Activated naive CD8-positive, alpha-beta T cell treated with anti-CD3 and anti-CD28 coated beads for 36 hours (primary cell): ENCODE results near the gene NRIP1. TPM values are rescaled to one million over a fixed set of nuclear protein-coding genes. Genes with fewer than 3 reads are reported as not detected.

Experiments used
- DNase-seq: peaks from one replicate; pipeline ENCODE4 v3.0.0; 2021
- H3K27ac Mint-ChIP-seq: one replicate; pipeline ENCODE4 v1.8.0; 2022; ENCODE audit warnings: mild to moderate bottlenecking, moderate library complexity, mixed read lengths
- H3K27me3 Mint-ChIP-seq: one replicate; pipeline ENCODE4 v1.8.0; 2022; ENCODE audit warnings: mild to moderate bottlenecking, mixed read lengths
- H3K36me3 Mint-ChIP-seq: one replicate; pipeline ENCODE4 v1.8.0; 2021; ENCODE audit warnings: mild to moderate bottlenecking, mixed read lengths
- H3K4me1 Mint-ChIP-seq: one replicate; pipeline ENCODE4 v1.8.0; 2021; ENCODE audit warnings: mixed read lengths
- H3K4me3 Mint-ChIP-seq: one replicate; pipeline ENCODE4 v1.8.0; 2022; ENCODE audit warnings: mild to moderate bottlenecking, moderate library complexity, mixed read lengths
- H3K9me3 Mint-ChIP-seq: one replicate; pipeline ENCODE4 v1.8.0; 2022; ENCODE audit warnings: mixed read lengths
- total RNA-seq, 2 experiments: library from RNA; stranded (reverse); gene quantifications; one replicate each; pipeline ENCODE4 v1.2.3, GENCODE V29; 2021

Gene NRIP1, protein sequence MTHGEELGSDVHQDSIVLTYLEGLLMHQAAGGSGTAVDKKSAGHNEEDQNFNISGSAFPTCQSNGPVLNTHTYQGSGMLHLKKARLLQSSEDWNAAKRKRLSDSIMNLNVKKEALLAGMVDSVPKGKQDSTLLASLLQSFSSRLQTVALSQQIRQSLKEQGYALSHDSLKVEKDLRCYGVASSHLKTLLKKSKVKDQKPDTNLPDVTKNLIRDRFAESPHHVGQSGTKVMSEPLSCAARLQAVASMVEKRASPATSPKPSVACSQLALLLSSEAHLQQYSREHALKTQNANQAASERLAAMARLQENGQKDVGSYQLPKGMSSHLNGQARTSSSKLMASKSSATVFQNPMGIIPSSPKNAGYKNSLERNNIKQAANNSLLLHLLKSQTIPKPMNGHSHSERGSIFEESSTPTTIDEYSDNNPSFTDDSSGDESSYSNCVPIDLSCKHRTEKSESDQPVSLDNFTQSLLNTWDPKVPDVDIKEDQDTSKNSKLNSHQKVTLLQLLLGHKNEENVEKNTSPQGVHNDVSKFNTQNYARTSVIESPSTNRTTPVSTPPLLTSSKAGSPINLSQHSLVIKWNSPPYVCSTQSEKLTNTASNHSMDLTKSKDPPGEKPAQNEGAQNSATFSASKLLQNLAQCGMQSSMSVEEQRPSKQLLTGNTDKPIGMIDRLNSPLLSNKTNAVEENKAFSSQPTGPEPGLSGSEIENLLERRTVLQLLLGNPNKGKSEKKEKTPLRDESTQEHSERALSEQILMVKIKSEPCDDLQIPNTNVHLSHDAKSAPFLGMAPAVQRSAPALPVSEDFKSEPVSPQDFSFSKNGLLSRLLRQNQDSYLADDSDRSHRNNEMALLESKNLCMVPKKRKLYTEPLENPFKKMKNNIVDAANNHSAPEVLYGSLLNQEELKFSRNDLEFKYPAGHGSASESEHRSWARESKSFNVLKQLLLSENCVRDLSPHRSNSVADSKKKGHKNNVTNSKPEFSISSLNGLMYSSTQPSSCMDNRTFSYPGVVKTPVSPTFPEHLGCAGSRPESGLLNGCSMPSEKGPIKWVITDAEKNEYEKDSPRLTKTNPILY (N-terminal part only)
- total RNA-seq, result 10 to 100 TPM; 26.0 to 28.3 TPM

DNA sequence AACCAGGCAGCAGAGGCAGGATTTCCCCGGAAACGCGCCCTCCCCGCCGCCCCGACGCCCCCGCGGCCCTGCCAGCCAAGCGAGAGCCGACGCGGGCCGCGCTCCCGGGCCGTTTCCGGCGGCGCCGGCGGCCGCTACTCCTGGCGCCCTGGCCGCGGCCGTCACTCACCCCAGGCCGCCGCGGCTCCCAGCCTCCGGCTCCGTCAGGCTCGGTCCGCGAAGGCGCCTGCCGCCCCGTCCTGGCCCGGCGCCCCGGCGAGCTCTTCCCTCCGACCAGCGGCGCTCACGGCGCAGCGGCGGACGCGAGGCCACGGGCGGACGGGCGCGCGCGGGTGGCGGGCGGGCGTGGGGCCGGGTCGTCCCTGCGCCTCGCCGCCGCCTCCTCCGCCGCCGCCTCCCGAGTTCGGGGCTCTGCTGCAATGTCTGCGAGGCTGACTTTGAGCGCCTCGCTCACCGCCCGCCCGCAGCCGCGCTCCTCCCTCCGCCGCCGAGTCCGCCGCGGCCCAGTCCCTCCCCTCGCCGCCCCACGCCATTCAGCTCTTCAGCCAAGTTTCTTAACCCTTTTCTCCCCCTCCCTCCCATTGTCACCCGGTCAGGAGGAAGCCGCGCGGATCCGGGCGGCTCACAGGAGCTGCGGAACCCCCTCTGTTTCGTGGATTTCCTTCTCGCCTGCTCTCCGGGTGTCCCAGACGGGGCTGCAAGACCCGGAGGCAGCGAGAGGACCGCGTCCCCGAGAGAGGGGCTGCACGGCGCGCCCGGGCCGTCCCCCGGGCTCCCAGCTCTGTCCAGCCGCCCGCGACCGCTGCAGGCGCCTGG, at the start of gene NRIP1:
NRIP1 (minus strand) TSS at position 425 of the 816 bp plus-strand sequence. CDS start 96,808 bp downstream, outside the sequence.
- DNase-seq, result peak; percentile 85
- no peaks in the 10 kb centered on the region for H3K9me3 Mint-ChIP-seq
- peak within 1 kb of the TSS; percentile 99 for H3K27ac Mint-ChIP-seq
- H3K4me1 Mint-ChIP-seq, result peaks cover 41% of the 10 kb centered on the region
- H3K36me3 Mint-ChIP-seq, result peaks cover 8% of the 10 kb centered on the region
- peak within 1 kb of the TSS; percentile 97 for H3K4me3 Mint-ChIP-seq
- no peaks in the 10 kb centered on the region for H3K27me3 Mint-ChIP-seq

GRCh38 chr21:15112858-15113257, 48.1 kb upstream of the NRIP1 start:
- Mint-ChIP-seq H3K9me3 (no peaks in the 10 kb centered on the region), H3K27ac (no peak overlapping the region), H3K36me3 (no peaks in the 10 kb centered on the region), H3K4me1 (no peaks in the 10 kb centered on the region), H3K27me3 (peaks cover 4% of the 10 kb centered on the region), H3K4me3 (no peak overlapping the region)
- DNase-seq, result no peak

GRCh38 chr21:15108801-15109200, 44.0 kb upstream of the NRIP1 start:
- Mint-ChIP-seq H3K27me3 (peaks cover 4% of the 10 kb centered on the region), H3K9me3 (no peaks in the 10 kb centered on the region), H3K27ac (no peak overlapping the region), H3K4me3 (no peak overlapping the region), H3K36me3 (no peaks in the 10 kb centered on the region), H3K4me1 (no peaks in the 10 kb centered on the region)
- no peak for DNase-seq

DNA sequence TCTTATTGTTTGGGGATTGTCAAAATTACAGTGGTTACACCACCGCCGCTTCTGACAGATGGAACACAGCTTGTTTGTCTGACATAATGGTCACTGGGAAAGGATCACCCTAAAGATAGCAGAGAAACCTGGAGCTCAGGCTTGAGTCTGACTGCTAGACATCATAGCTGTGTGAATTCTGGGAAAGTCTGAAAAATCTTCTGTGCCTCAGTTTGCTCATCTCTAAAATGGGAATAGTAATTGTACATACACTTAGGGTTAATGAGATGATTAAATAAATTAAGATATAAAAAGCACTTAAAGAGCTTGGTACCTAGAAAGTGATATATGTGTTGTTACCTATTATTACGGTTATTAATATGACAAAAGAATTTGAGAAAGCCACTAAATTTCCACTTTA, 39.7 kb upstream of the NRIP1 start:
- DNase-seq, result no peak
- no peaks in the 10 kb centered on the region for H3K9me3 Mint-ChIP-seq
- no peaks in the 10 kb centered on the region for H3K27me3 Mint-ChIP-seq
- no peak overlapping the region for H3K4me3 Mint-ChIP-seq
- H3K4me1 Mint-ChIP-seq, result no peaks in the 10 kb centered on the region
- H3K36me3 Mint-ChIP-seq, result no peaks in the 10 kb centered on the region
- no peak overlapping the region for H3K27ac Mint-ChIP-seq

DNA sequence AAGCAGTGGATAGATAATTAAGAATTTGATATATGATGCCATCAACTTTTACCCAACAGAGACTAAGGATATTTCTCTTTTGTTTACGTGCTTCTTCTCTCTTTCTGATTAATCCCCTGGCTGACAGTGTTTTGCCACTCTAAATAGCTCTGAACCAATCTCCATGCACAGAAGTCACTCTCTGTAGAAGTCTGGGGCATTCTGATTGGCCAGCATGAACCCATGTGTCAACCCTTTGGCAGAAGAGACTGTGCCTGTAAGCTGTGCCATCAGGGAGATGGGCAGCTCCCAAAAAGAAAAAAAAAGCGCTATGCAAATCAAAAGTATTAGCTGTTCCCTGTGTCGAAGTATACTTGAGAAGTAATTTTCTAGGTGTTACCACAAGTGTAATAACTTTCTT, 34.1 kb upstream of the NRIP1 start:
- no peaks in the 10 kb centered on the region for H3K4me1 Mint-ChIP-seq
- H3K27ac Mint-ChIP-seq, result no peak overlapping the region
- H3K4me3 Mint-ChIP-seq, result no peak overlapping the region
- DNase-seq, result no peak
- no peaks in the 10 kb centered on the region for H3K27me3 Mint-ChIP-seq
- no peaks in the 10 kb centered on the region for H3K36me3 Mint-ChIP-seq
- H3K9me3 Mint-ChIP-seq, result no peaks in the 10 kb centered on the region

- Mint-ChIP-seq H3K27me3 (no peaks in the 10 kb centered on the region), H3K4me3 (no peak overlapping the region), H3K4me1 (no peaks in the 10 kb centered on the region), H3K36me3 (no peaks in the 10 kb centered on the region), H3K9me3 (no peaks in the 10 kb centered on the region), H3K27ac (no peak overlapping the region)
- DNase-seq, result no peak
Measured at GRCh38 chr21:15098181-15098580, 33.4 kb upstream of the NRIP1 start.

GRCh38 chr21:15097580-15097979, 32.8 kb upstream of the NRIP1 start:
- no peak overlapping the region for H3K27ac Mint-ChIP-seq
- no peaks in the 10 kb centered on the region for H3K9me3 Mint-ChIP-seq
- H3K36me3 Mint-ChIP-seq, result no peaks in the 10 kb centered on the region
- H3K27me3 Mint-ChIP-seq, result no peaks in the 10 kb centered on the region
- DNase-seq, result no peak
- no peak overlapping the region for H3K4me3 Mint-ChIP-seq
- H3K4me1 Mint-ChIP-seq, result no peaks in the 10 kb centered on the region

- Mint-ChIP-seq H3K27ac (no peak overlapping the region), H3K27me3 (no peaks in the 10 kb centered on the region), H3K4me1 (no peaks in the 10 kb centered on the region), H3K36me3 (no peaks in the 10 kb centered on the region), H3K4me3 (no peak overlapping the region), H3K9me3 (no peaks in the 10 kb centered on the region)
- DNase-seq, result no peak
Measured at GRCh38 chr21:15096146-15096545, 31.3 kb upstream of the NRIP1 start.

- Mint-ChIP-seq H3K9me3 (no peaks in the 10 kb centered on the region), H3K36me3 (no peaks in the 10 kb centered on the region), H3K27me3 (no peaks in the 10 kb centered on the region), H3K4me3 (no peak overlapping the region), H3K27ac (no peak overlapping the region), H3K4me1 (no peaks in the 10 kb centered on the region)
- DNase-seq, result no peak
Measured at GRCh38 chr21:15095326-15095725, 30.5 kb upstream of the NRIP1 start.

- no peaks in the 10 kb centered on the region for H3K27me3 Mint-ChIP-seq
- H3K27ac Mint-ChIP-seq, result no peak overlapping the region
- H3K36me3 Mint-ChIP-seq, result no peaks in the 10 kb centered on the region
- no peak for DNase-seq
- H3K4me3 Mint-ChIP-seq, result no peak overlapping the region
- H3K9me3 Mint-ChIP-seq, result no peaks in the 10 kb centered on the region
- H3K4me1 Mint-ChIP-seq, result no peaks in the 10 kb centered on the region
Measured at GRCh38 chr21:15094706-15095105, 29.9 kb upstream of the NRIP1 start.

GRCh38 chr21:15093216-15093615, 28.4 kb upstream of the NRIP1 start:
- no peaks in the 10 kb centered on the region for H3K27me3 Mint-ChIP-seq
- H3K4me3 Mint-ChIP-seq, result no peak overlapping the region
- H3K4me1 Mint-ChIP-seq, result no peaks in the 10 kb centered on the region
- H3K27ac Mint-ChIP-seq, result no peak overlapping the region
- DNase-seq, result no peak
- no peaks in the 10 kb centered on the region for H3K9me3 Mint-ChIP-seq
- H3K36me3 Mint-ChIP-seq, result no peaks in the 10 kb centered on the region

- H3K4me1 Mint-ChIP-seq, result no peaks in the 10 kb centered on the region
- DNase-seq, result no peak
- no peaks in the 10 kb centered on the region for H3K36me3 Mint-ChIP-seq
- no peaks in the 10 kb centered on the region for H3K27me3 Mint-ChIP-seq
- H3K4me3 Mint-ChIP-seq, result no peak overlapping the region
- H3K27ac Mint-ChIP-seq, result no peak overlapping the region
- no peaks in the 10 kb centered on the region for H3K9me3 Mint-ChIP-seq
Measured at GRCh38 chr21:15092745-15093144, 27.9 kb upstream of the NRIP1 start.

DNA sequence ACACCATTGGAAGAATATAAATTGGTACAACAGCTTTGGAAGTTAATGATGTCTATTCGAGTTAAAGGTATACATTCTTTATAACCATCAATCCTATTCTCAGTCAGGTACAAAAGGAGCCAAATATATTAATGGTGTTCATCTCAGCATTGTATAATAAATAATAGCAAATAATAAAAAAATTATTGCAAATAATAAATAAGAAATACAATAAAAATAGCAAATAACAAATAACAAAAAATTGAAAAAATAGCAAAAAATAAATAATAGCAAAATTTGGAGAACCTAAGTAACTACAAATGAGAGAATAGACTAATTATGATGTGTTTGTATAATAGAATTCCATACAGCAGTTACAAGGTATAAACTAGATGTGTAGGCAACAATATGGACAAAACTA, 25.6 kb upstream of the NRIP1 start:
- no peaks in the 10 kb centered on the region for H3K36me3 Mint-ChIP-seq
- no peaks in the 10 kb centered on the region for H3K9me3 Mint-ChIP-seq
- no peaks in the 10 kb centered on the region for H3K27me3 Mint-ChIP-seq
- no peak overlapping the region for H3K4me3 Mint-ChIP-seq
- no peak overlapping the region for H3K27ac Mint-ChIP-seq
- no peaks in the 10 kb centered on the region for H3K4me1 Mint-ChIP-seq
- DNase-seq, result no peak

DNA sequence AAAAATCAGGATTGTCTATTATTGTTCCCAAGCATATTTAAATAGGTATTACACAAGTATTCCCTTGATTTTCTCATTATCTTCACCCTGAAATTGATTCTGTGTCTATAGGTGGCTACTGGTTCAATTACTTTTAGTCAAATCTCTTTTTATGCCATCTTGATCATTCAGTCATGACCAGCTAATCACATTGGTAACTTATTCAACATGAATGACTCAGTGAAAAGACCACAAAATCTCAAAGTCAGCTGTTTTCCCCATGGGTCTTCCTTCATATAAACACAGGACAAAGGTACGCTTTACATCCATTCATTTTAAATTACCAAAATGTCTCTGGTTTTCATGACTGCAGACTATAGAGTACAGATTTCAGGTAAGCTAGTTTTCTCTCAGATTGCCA, 23.7 kb upstream of the NRIP1 start:
- no peak for DNase-seq
- no peaks in the 10 kb centered on the region for H3K4me1 Mint-ChIP-seq
- H3K27ac Mint-ChIP-seq, result no peak overlapping the region
- no peaks in the 10 kb centered on the region for H3K27me3 Mint-ChIP-seq
- H3K9me3 Mint-ChIP-seq, result no peaks in the 10 kb centered on the region
- H3K4me3 Mint-ChIP-seq, result no peak overlapping the region
- no peaks in the 10 kb centered on the region for H3K36me3 Mint-ChIP-seq

DNA sequence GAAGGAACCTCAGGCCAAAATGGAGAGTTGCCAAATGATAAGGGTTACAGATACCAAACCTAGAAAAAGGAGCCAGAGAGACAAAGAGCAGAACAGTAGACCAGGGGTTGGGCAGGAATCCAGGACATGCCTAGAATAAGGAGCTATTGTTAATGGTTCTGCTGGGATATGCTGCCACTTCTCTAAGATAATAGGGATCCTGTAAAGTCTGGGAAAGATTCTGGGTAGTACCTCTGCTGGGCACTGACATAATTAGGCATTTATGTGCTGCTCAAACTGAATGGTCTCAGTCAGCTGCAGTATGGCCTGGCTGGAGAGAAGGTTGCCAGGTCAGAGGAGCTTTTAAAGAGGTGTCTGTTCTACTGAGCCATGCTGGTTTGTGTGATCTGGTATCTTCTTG, 19.9 kb upstream of the NRIP1 start:
- no peak for DNase-seq
- Mint-ChIP-seq H3K4me3 (no peak overlapping the region), H3K4me1 (no peaks in the 10 kb centered on the region), H3K27me3 (no peaks in the 10 kb centered on the region), H3K9me3 (no peaks in the 10 kb centered on the region), H3K36me3 (no peaks in the 10 kb centered on the region), H3K27ac (no peak overlapping the region)
